BE2C (cell line): Measurements from ENCODE around the gene STK40.

ENCODE experiments used
- DNase-seq: peaks from one replicate; pipeline ENCODE4 v3.0.0-alpha.2; 2020
- H3K27me3 ChIP-seq: fragments of 250-450 bp; sonication (Bioruptor Pico); 2 replicates; pipeline ENCODE4 v1.5.1; 2020; ENCODE audit warnings: mild to moderate bottlenecking
- H3K36me3 ChIP-seq: fragments of 250-450 bp; sonication (Bioruptor Pico); 2 replicates; pipeline ENCODE4 v1.5.1; 2020; ENCODE audit warnings: mild to moderate bottlenecking
- H3K4me1 ChIP-seq: fragments of 250-450 bp; sonication (Bioruptor Pico); 2 replicates; pipeline ENCODE4 v1.5.1; 2020
- H3K4me3 ChIP-seq: 2 replicates; pipeline ENCODE4 v1.5.1; 2011; ENCODE audit warnings: low read depth, low read length
- H3K9me3 ChIP-seq: fragments of 250-450 bp; sonication (Bioruptor Pico); 2 replicates; pipeline ENCODE4 v1.5.1; 2020
- CTCF ChIP-seq: IDR thresholded peaks from 2 replicates; pipeline ENCODE4 v1.5.1; 2012; ENCODE audit warnings: mild to moderate bottlenecking, low read depth, low read length

STK40 gene

GRCh38 chr1:36349839-36350238 lies 35.9 kb downstream of the STK40 start:
- H3K4me1 ChIP-seq = peaks cover 9% of the 10 kb centered on the region
- H3K36me3 ChIP-seq = peaks cover 7% of the 10 kb centered on the region; the same call in 1 of the 2 replicates
- DNase-seq = no peak
- TF ChIP-seq CTCF = no peak
- H3K27me3 ChIP-seq = no peaks in the 10 kb centered on the region
- H3K9me3 ChIP-seq = no peaks in the 10 kb centered on the region
- no peak overlapping the region for H3K4me3 ChIP-seq

GRCh38 chr1:36349241-36349671 lies 36.5 kb downstream of the STK40 start:
- Histone ChIP-seq H3K36me3 (peaks cover 7% of the 10 kb centered on the region; the same call in 1 of the 2 replicates), H3K27me3 (no peaks in the 10 kb centered on the region), H3K4me1 (peaks cover 9% of the 10 kb centered on the region), H3K9me3 (no peaks in the 10 kb centered on the region), H3K4me3 (no peak overlapping the region)
- TF ChIP-seq CTCF = no peak
- DNase-seq = no peak

- DNase-seq = no peak
Observed at GRCh38 chr1:36346741-36347370, 38.9 kb downstream of the STK40 start.

GRCh38 chr1:36345353-36345752 lies 40.4 kb downstream of the STK40 start:
- peaks cover 7% of the 10 kb centered on the region; the same call in 1 of the 2 replicates for H3K36me3 ChIP-seq
- TF ChIP-seq CTCF = no peak
- no peaks in the 10 kb centered on the region for H3K27me3 ChIP-seq
- DNase-seq = no peak
- no peaks in the 10 kb centered on the region for H3K4me1 ChIP-seq
- H3K9me3 ChIP-seq = no peaks in the 10 kb centered on the region
- H3K4me3 ChIP-seq = no peak overlapping the region

More at GRCh38 chr1:36346741-36347370, 38.9 kb downstream of the STK40 start:
- no peak overlapping the region for H3K4me3 ChIP-seq
- H3K36me3 ChIP-seq = peaks cover 7% of the 10 kb centered on the region; the same call in 1 of the 2 replicates
- H3K9me3 ChIP-seq = no peaks in the 10 kb centered on the region
- peaks cover 3% of the 10 kb centered on the region for H3K4me1 ChIP-seq
- no peaks in the 10 kb centered on the region for H3K27me3 ChIP-seq
- no peak for TF ChIP-seq CTCF

- no peak overlapping the region for H3K4me3 ChIP-seq
- no peaks in the 10 kb centered on the region for H3K9me3 ChIP-seq
- H3K4me1 ChIP-seq = no peaks in the 10 kb centered on the region
- peaks cover 7% of the 10 kb centered on the region; the same call in 1 of the 2 replicates for H3K36me3 ChIP-seq
- no peak for DNase-seq
- H3K27me3 ChIP-seq = no peaks in the 10 kb centered on the region
- no peak for TF ChIP-seq CTCF
Observed at GRCh38 chr1:36344395-36344680, 41.4 kb downstream of the STK40 start.

GRCh38 chr1:36343651-36344394 lies 41.9 kb downstream of the STK40 start:
- no peaks in the 10 kb centered on the region for H3K9me3 ChIP-seq
- TF ChIP-seq CTCF = no peak
- no peak overlapping the region for H3K4me3 ChIP-seq
- peaks cover 7% of the 10 kb centered on the region; the same call in 1 of the 2 replicates for H3K36me3 ChIP-seq
- no peaks in the 10 kb centered on the region for H3K4me1 ChIP-seq
- H3K27me3 ChIP-seq = no peaks in the 10 kb centered on the region
- DNase-seq = no peak
